ENCODE data around the gene SMARCD1. TPM values are rescaled to one million over a fixed set of nuclear protein-coding genes. Genes with fewer than 3 reads are reported as not detected.

The SMARCD1 gene
- total RNA-seq, 1 donor from 2014 or later = 112 TPM

DNA sequence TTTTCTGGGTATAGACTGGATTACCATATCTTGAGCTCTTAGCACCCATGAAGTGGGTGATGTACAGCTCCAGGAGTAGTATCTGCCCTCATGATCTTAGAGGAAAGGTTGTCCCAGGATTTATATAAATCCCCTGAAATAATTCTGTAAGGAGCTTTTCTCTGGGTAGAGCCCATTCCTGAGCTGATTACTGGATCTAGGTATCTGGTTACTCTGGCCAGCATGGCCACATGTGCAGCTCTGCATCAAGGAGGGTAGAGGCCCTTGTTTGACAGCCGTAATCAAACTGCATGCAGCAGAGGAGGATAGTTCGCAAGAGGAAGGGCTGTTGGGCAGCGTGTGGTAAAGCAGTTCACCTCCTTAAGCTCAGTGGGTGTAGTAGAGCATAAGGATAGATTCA lies 35.4 kb downstream of the SMARCD1 start:
- TF ChIP-seq, protein P1, sequence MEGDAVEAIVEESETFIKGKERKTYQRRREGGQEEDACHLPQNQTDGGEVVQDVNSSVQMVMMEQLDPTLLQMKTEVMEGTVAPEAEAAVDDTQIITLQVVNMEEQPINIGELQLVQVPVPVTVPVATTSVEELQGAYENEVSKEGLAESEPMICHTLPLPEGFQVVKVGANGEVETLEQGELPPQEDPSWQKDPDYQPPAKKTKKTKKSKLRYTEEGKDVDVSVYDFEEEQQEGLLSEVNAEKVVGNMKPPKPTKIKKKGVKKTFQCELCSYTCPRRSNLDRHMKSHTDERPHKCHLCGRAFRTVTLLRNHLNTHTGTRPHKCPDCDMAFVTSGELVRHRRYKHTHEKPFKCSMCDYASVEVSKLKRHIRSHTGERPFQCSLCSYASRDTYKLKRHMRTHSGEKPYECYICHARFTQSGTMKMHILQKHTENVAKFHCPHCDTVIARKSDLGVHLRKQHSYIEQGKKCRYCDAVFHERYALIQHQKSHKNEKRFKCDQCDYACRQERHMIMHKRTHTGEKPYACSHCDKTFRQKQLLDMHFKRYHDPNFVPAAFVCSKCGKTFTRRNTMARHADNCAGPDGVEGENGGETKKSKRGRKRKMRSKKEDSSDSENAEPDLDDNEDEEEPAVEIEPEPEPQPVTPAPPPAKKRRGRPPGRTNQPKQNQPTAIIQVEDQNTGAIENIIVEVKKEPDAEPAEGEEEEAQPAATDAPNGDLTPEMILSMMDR (IDR thresholded peaks at IDR 0.05; ENCODE audit: unreplicated experiment) = no peak
- H3K27me3 Mint-ChIP-seq (ENCODE audit: low read depth) = no peaks in the 10 kb centered on the region
- peaks cover 22% of the 10 kb centered on the region for H3K36me3 Mint-ChIP-seq
- DNase-seq (ENCODE audit: low spot score in 2 of 2, unreplicated experiment in 2 of 2) = no peak
- H3K4me1 Mint-ChIP-seq = no peaks in the 10 kb centered on the region
- no peak overlapping the region for H3K4me3 Mint-ChIP-seq
- no peak overlapping the region for H3K27ac Mint-ChIP-seq
- H3K9me3 Mint-ChIP-seq = no peaks in the 10 kb centered on the region

DNA sequence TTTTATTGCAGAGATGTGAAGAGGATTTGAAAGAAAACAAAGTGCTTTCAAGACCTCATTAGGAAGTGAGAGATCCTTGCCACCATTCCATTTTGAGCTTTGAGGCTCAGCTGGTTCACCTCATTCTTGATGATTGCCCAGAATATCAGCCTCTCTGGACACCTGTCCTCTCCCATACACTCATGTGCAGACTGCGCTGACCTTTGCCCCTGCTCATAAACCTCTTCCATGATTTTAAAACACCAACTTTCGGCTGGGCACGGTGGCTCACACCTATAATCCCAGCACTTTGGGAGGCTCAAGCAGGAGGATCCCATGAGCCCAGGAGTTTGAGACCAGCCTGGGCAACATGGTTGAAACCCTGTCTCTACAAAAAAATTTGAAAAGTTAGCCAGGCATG lies 35.8 kb downstream of the SMARCD1 start:
- no peaks in the 10 kb centered on the region for H3K9me3 Mint-ChIP-seq
- H3K36me3 Mint-ChIP-seq = peaks cover 19% of the 10 kb centered on the region
- DNase-seq (ENCODE audit: low spot score in 2 of 2, unreplicated experiment in 2 of 2) = no peak
- TF ChIP-seq, protein P1 (IDR thresholded peaks at IDR 0.05; ENCODE audit: unreplicated experiment) = no peak
- no peak overlapping the region for H3K4me3 Mint-ChIP-seq
- no peak overlapping the region for H3K27ac Mint-ChIP-seq
- H3K27me3 Mint-ChIP-seq (ENCODE audit: low read depth) = no peaks in the 10 kb centered on the region
- H3K4me1 Mint-ChIP-seq = no peaks in the 10 kb centered on the region

DNA sequence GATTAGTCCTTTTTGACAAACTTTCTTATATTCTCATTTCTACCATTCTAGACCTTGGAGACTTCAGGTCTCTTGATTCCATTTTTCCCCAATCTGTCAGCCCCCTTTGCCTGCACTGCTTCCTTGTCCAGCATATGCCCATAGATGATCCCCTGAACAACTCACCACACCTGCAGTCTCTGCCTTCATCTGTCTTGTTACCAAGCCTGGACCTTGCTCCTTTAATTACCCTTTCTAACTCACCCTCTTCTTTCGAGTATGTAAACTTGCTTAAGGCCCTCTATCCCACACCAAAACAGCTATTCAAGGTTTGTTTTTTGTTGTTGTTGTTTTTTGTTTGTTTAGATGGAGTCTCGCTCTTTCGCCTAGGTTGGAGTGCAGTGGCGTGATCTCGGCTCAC lies 36.5 kb downstream of the SMARCD1 start:
- Mint-ChIP-seq H3K36me3 (peaks cover 19% of the 10 kb centered on the region), H3K4me3 (no peak overlapping the region), H3K9me3 (no peaks in the 10 kb centered on the region), H3K4me1 (no peaks in the 10 kb centered on the region), H3K27ac (no peak overlapping the region), H3K27me3 (ENCODE audit: low read depth) (no peaks in the 10 kb centered on the region)
- TF ChIP-seq, protein P1 (IDR thresholded peaks at IDR 0.05; ENCODE audit: unreplicated experiment) = no peak
- no peak for DNase-seq (ENCODE audit: low spot score in 2 of 2, unreplicated experiment in 2 of 2)

DNA sequence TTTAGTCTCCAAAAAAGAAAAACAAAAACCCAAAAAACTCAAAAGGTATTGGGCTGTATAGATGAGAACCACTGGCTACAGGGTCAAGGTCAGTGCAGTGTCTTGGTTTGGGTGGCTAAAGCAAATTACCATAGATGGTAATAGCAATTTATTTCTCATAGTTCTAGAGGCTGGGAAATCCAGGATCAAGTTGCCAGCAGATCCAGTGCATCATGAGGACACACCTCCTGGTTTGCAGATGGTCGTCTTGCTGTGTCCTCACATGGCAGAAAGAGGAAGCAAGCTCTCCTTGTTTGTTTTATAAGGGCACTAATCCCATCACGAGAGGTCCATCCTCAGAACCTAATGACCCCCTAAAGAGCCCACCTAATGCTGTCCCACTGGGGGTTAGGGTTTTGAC lies 38.1 kb downstream of the SMARCD1 start:
- DNase-seq (ENCODE audit: low spot score in 2 of 2, unreplicated experiment in 2 of 2) = no peak
- Mint-ChIP-seq H3K4me3 (no peak overlapping the region), H3K27me3 (ENCODE audit: low read depth) (no peaks in the 10 kb centered on the region), H3K9me3 (no peaks in the 10 kb centered on the region), H3K36me3 (peaks cover 23% of the 10 kb centered on the region), H3K27ac (no peak overlapping the region), H3K4me1 (no peaks in the 10 kb centered on the region)
- TF ChIP-seq, protein P1 (IDR thresholded peaks at IDR 0.05; ENCODE audit: unreplicated experiment) = no peak

DNA sequence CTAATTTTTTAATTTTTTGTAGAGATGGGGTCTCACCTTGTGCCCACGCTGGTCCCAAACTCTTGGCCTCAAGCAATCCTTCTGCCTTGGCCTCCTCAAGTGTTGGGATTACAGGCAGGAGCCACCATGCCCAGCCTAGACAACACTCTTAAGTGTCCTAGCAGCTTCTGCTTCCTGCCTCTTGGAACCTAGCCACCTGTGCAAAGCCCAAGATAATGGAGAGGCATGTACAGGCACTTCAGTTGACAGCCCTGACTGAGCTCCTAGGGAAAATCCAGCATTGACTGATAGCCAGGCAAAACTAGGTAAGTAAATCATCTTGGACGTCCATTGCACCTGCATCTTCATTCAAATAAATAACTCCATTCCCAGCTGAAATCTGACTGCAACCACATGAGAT lies 42.4 kb downstream of the SMARCD1 start:
- TF ChIP-seq, protein P1 (IDR thresholded peaks at IDR 0.05; ENCODE audit: unreplicated experiment) = no peak
- DNase-seq (ENCODE audit: low spot score in 2 of 2, unreplicated experiment in 2 of 2) = no peak
- H3K4me3 Mint-ChIP-seq = no peak overlapping the region
- no peaks in the 10 kb centered on the region for H3K27me3 Mint-ChIP-seq (ENCODE audit: low read depth)
- H3K4me1 Mint-ChIP-seq = no peaks in the 10 kb centered on the region
- H3K27ac Mint-ChIP-seq = no peak overlapping the region
- no peaks in the 10 kb centered on the region for H3K9me3 Mint-ChIP-seq
- H3K36me3 Mint-ChIP-seq = peaks cover 33% of the 10 kb centered on the region

DNA sequence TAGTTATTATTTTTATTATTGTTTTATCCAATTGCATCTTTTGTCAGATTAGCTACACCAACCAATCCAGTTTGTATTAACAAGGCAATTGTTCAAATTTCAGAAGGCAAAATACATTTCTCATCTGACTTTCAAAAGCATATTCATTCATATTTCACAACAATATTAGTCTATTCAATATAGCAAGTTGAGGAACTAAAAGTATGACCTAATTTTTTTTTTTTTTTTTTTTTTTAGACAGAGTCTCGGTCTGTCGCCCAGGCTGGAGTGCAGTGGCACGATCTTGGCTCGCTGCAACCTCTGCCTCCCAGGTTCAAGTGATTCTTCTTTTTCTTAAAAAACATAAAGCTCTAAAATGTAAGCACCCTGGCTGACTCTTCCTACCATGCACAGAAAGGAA lies 44.1 kb downstream of the SMARCD1 start:
- TF ChIP-seq, protein P1 (IDR thresholded peaks at IDR 0.05; ENCODE audit: unreplicated experiment) = no peak
- no peak overlapping the region for H3K4me3 Mint-ChIP-seq
- peaks cover 32% of the 10 kb centered on the region for H3K36me3 Mint-ChIP-seq
- H3K27ac Mint-ChIP-seq = no peak overlapping the region
- H3K9me3 Mint-ChIP-seq = no peaks in the 10 kb centered on the region
- no peaks in the 10 kb centered on the region for H3K4me1 Mint-ChIP-seq
- H3K27me3 Mint-ChIP-seq (ENCODE audit: low read depth) = no peaks in the 10 kb centered on the region
- DNase-seq (ENCODE audit: low spot score in 2 of 2, unreplicated experiment in 2 of 2) = no peak

All from mesothelial cell of epicardium (in vitro differentiated cells).